ENCODE measurements around the gene SCGN.

SCGN gene

GRCh38 chr6:25615471-25615870, 36.5 kb upstream of the SCGN start:
- Histone ChIP-seq H3K4me3 (ENCODE audit: low read depth, low read length) (no peak overlapping the region), H3K4ac (ENCODE audit: low read depth, low read length) (no peak overlapping the region), H3K27me3 (ENCODE audit: insufficient read depth, low read length) (no peaks in the 10 kb centered on the region), H2AK5ac (ENCODE audit: low read length) (no peak overlapping the region), H3K23ac (ENCODE audit: low read length) (no peak overlapping the region), H2BK5ac (ENCODE audit: low read depth, low read length, poor library complexity) (no peak overlapping the region), H3K18ac (ENCODE audit: low read length) (no peak overlapping the region), H3K9me3 (ENCODE audit: insufficient read depth, low read depth, low read length) (no peaks in the 10 kb centered on the region), H4K8ac (ENCODE audit: low read depth, low read length) (no peak overlapping the region), H2BK12ac (ENCODE audit: low read length) (no peak overlapping the region), H4K91ac (ENCODE audit: low read depth, low read length) (no peak overlapping the region), H3K9ac (ENCODE audit: low read length) (no peak overlapping the region), H3K4me1 (ENCODE audit: control insufficient read depth in 1 of 2, insufficient read depth in 2 of 2, low read length in 2 of 2) (no peaks in the 10 kb centered on the region), H4K12ac (ENCODE audit: low read depth, low read length) (no peak overlapping the region), H2BK120ac (ENCODE audit: insufficient read depth, low read length, poor library complexity) (no peak overlapping the region), H3K79me2 (ENCODE audit: control insufficient read depth, insufficient read depth, low read length, poor library complexity) (no peaks in the 10 kb centered on the region), H3K4me2 (ENCODE audit: low read length) (no peak overlapping the region), H3K14ac (ENCODE audit: low read length) (no peak overlapping the region), H3K27ac (ENCODE audit: low read depth, low read length) (no peak overlapping the region), H3K36me3 (ENCODE audit: control insufficient read depth in 1 of 2, insufficient read depth in 2 of 2, low read length in 2 of 2) (peaks cover 0 to 2% of the 10 kb centered on the region in 2 experiments), H2AFZ (ENCODE audit: insufficient read depth, low read length, poor library complexity) (no peak overlapping the region), H3K79me1 (ENCODE audit: low read length) (no peaks in the 10 kb centered on the region)
- WGBS (ENCODE audit: extremely low coverage, insufficient coverage, insufficient read length), result no CpG with 5 or more reads among the region's 1 CpG
- no peak for DNase-seq

- no peak overlapping the region for H3K18ac ChIP-seq (ENCODE audit: low read length)
- no CpG with 5 or more reads among the region's 2 CpGs for WGBS (ENCODE audit: extremely low coverage, insufficient coverage, insufficient read length)
- H3K14ac ChIP-seq (ENCODE audit: low read length), result no peak overlapping the region
These were observed 34.0 kb upstream of the SCGN start for GRCh38 chr6:25617997-25618396.

GRCh38 chr6:25619217-25619616, 32.8 kb upstream of the SCGN start:
- Histone ChIP-seq H3K27ac (ENCODE audit: low read depth, low read length) (no peak overlapping the region), H3K4me2 (ENCODE audit: low read length) (no peak overlapping the region), H3K4ac (ENCODE audit: low read depth, low read length) (no peak overlapping the region), H3K79me1 (ENCODE audit: low read length) (no peaks in the 10 kb centered on the region), H3K18ac (ENCODE audit: low read length) (no peak overlapping the region), H2BK5ac (ENCODE audit: low read depth, low read length, poor library complexity) (no peak overlapping the region), H2BK12ac (ENCODE audit: low read length) (no peak overlapping the region), H3K9me3 (ENCODE audit: insufficient read depth, low read depth, low read length) (no peaks in the 10 kb centered on the region), H4K8ac (ENCODE audit: low read depth, low read length) (no peak overlapping the region), H2AFZ (ENCODE audit: insufficient read depth, low read length, poor library complexity) (no peak overlapping the region), H3K9ac (ENCODE audit: low read length) (no peak overlapping the region), H3K14ac (ENCODE audit: low read length) (no peak overlapping the region), H3K4me1 (ENCODE audit: control insufficient read depth in 1 of 2, insufficient read depth in 2 of 2, low read length in 2 of 2) (no peaks in the 10 kb centered on the region), H3K23ac (ENCODE audit: low read length) (no peak overlapping the region), H3K79me2 (ENCODE audit: control insufficient read depth, insufficient read depth, low read length, poor library complexity) (no peaks in the 10 kb centered on the region), H3K4me3 (ENCODE audit: low read depth, low read length) (no peak overlapping the region), H2AK5ac (ENCODE audit: low read length) (no peak overlapping the region), H4K91ac (ENCODE audit: low read depth, low read length) (no peak overlapping the region), H3K36me3 (ENCODE audit: control insufficient read depth in 1 of 2, insufficient read depth in 2 of 2, low read length in 2 of 2) (no peaks in the 10 kb centered on the region), H4K12ac (ENCODE audit: low read depth, low read length) (no peak overlapping the region), H2BK120ac (ENCODE audit: insufficient read depth, low read length, poor library complexity) (no peak overlapping the region), H3K27me3 (ENCODE audit: insufficient read depth, low read length) (no peaks in the 10 kb centered on the region)
- WGBS (ENCODE audit: extremely low coverage, insufficient coverage, insufficient read length), result no CpG with 5 or more reads among the region's 4 CpGs
- DNase-seq, result no peak

More at GRCh38 chr6:25617997-25618396, 34.0 kb upstream of the SCGN start:
- H2BK5ac ChIP-seq (ENCODE audit: low read depth, low read length, poor library complexity), result no peak overlapping the region
- no peak overlapping the region for H2AK5ac ChIP-seq (ENCODE audit: low read length)
- no peaks in the 10 kb centered on the region for H3K79me1 ChIP-seq (ENCODE audit: low read length)
- no peak overlapping the region for H4K12ac ChIP-seq (ENCODE audit: low read depth, low read length)
- no peaks in the 10 kb centered on the region for H3K79me2 ChIP-seq (ENCODE audit: control insufficient read depth, insufficient read depth, low read length, poor library complexity)
- H2BK12ac ChIP-seq (ENCODE audit: low read length), result no peak overlapping the region
- no peak overlapping the region for H3K9ac ChIP-seq (ENCODE audit: low read length)
- no peak overlapping the region for H3K4me2 ChIP-seq (ENCODE audit: low read length)
- no peak overlapping the region for H4K8ac ChIP-seq (ENCODE audit: low read depth, low read length)
- no peak overlapping the region for H4K91ac ChIP-seq (ENCODE audit: low read depth, low read length)
- DNase-seq, result no peak
- no peak overlapping the region for H3K4ac ChIP-seq (ENCODE audit: low read depth, low read length)
- H3K27me3 ChIP-seq (ENCODE audit: insufficient read depth, low read length), result no peaks in the 10 kb centered on the region
- H2AFZ ChIP-seq (ENCODE audit: insufficient read depth, low read length, poor library complexity), result no peak overlapping the region
- H3K27ac ChIP-seq (ENCODE audit: low read depth, low read length), result no peak overlapping the region
- no peaks in the 10 kb centered on the region for H3K36me3 ChIP-seq (ENCODE audit: control insufficient read depth in 1 of 2, insufficient read depth in 2 of 2, low read length in 2 of 2)
- H3K9me3 ChIP-seq (ENCODE audit: insufficient read depth, low read depth, low read length), result no peaks in the 10 kb centered on the region
- no peaks in the 10 kb centered on the region for H3K4me1 ChIP-seq (ENCODE audit: control insufficient read depth in 1 of 2, insufficient read depth in 2 of 2, low read length in 2 of 2)
- no peak overlapping the region for H3K23ac ChIP-seq (ENCODE audit: low read length)
- H3K4me3 ChIP-seq (ENCODE audit: low read depth, low read length), result no peak overlapping the region
- H2BK120ac ChIP-seq (ENCODE audit: insufficient read depth, low read length, poor library complexity), result no peak overlapping the region

- no peak overlapping the region for H4K12ac ChIP-seq (ENCODE audit: low read depth, low read length)
- H3K27me3 ChIP-seq (ENCODE audit: insufficient read depth, low read length), result no peaks in the 10 kb centered on the region
- no peak overlapping the region for H4K91ac ChIP-seq (ENCODE audit: low read depth, low read length)
- H3K79me2 ChIP-seq (ENCODE audit: control insufficient read depth, insufficient read depth, low read length, poor library complexity), result no peaks in the 10 kb centered on the region
- H3K27ac ChIP-seq (ENCODE audit: low read depth, low read length), result no peak overlapping the region
- H4K8ac ChIP-seq (ENCODE audit: low read depth, low read length), result no peak overlapping the region
- no peak overlapping the region for H3K9ac ChIP-seq (ENCODE audit: low read length)
- H2BK5ac ChIP-seq (ENCODE audit: low read depth, low read length, poor library complexity), result no peak overlapping the region
- H3K9me3 ChIP-seq (ENCODE audit: insufficient read depth, low read depth, low read length), result no peaks in the 10 kb centered on the region
- no peak overlapping the region for H2BK12ac ChIP-seq (ENCODE audit: low read length)
- no peaks in the 10 kb centered on the region for H3K4me1 ChIP-seq (ENCODE audit: control insufficient read depth in 1 of 2, insufficient read depth in 2 of 2, low read length in 2 of 2)
- no peak overlapping the region for H2AFZ ChIP-seq (ENCODE audit: insufficient read depth, low read length, poor library complexity)
- H3K14ac ChIP-seq (ENCODE audit: low read length), result no peak overlapping the region
- H3K4me3 ChIP-seq (ENCODE audit: low read depth, low read length), result no peak overlapping the region
- DNase-seq, result no peak
- H2AK5ac ChIP-seq (ENCODE audit: low read length), result no peak overlapping the region
- H3K4ac ChIP-seq (ENCODE audit: low read depth, low read length), result no peak overlapping the region
- no peak overlapping the region for H3K18ac ChIP-seq (ENCODE audit: low read length)
- no peak overlapping the region for H3K23ac ChIP-seq (ENCODE audit: low read length)
- WGBS (ENCODE audit: extremely low coverage, insufficient coverage, insufficient read length), result no CpG with 5 or more reads among the region's 2 CpGs
- H2BK120ac ChIP-seq (ENCODE audit: insufficient read depth, low read length, poor library complexity), result no peak overlapping the region
- H3K79me1 ChIP-seq (ENCODE audit: low read length), result no peaks in the 10 kb centered on the region
- no peak overlapping the region for H3K4me2 ChIP-seq (ENCODE audit: low read length)
- H3K36me3 ChIP-seq (ENCODE audit: control insufficient read depth in 1 of 2, insufficient read depth in 2 of 2, low read length in 2 of 2), result no peaks in the 10 kb centered on the region
These were observed 31.6 kb upstream of the SCGN start for GRCh38 chr6:25620391-25620790.
